Measurements from ENCODE around the gene C1QB.

Gene C1QB

DNA sequence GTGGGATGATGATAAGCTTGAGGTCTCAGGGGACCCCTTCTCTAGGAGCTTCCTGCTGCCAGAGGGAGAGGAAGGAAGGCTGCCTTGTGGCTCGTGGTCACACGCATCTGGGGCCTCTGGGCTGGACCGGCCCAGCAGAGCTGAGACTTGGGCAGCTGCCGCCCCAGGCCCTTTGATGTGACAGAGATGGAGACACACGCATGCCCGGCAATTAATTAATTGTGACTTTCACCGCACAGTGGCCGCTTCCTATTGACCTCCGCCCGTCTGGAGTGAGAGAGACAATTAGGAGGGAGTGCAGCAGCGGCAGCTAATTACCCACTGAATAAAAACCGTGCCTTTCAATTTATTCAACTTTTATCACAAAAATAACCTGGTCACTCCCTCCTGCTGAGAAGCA, 33.2 kb upstream of the C1QB start:
- DNase-seq (ENCODE audit: low read depth) = no peak
- no peak overlapping the region for H3K4me3 ChIP-seq (ENCODE audit: low read depth, low read length)
- TF ChIP-seq CTCF (IDR thresholded peaks at IDR 0.05; ENCODE audit: low read depth, low read length, missing control alignments) = no peak

- DNase-seq (ENCODE audit: low read depth) = no peak
- no peak for TF ChIP-seq CTCF (IDR thresholded peaks at IDR 0.05; ENCODE audit: low read depth, low read length, missing control alignments)
- no peak overlapping the region for H3K4me3 ChIP-seq (ENCODE audit: low read depth, low read length)
These were observed 31.3 kb upstream of the C1QB start for GRCh38 chr1:22621761-22622160.

- TF ChIP-seq CTCF (IDR thresholded peaks at IDR 0.05; ENCODE audit: low read depth, low read length, missing control alignments) = no peak
- DNase-seq (ENCODE audit: low read depth) = no peak
- no peak overlapping the region for H3K4me3 ChIP-seq (ENCODE audit: low read depth, low read length)
These were observed 27.6 kb upstream of the C1QB start for GRCh38 chr1:22625262-22625925.

- no peak for DNase-seq (ENCODE audit: low read depth)
- no peak for TF ChIP-seq CTCF (IDR thresholded peaks at IDR 0.05; ENCODE audit: low read depth, low read length, missing control alignments)
- H3K4me3 ChIP-seq (ENCODE audit: low read depth, low read length) = no peak overlapping the region
These were observed 26.5 kb upstream of the C1QB start for GRCh38 chr1:22626237-22627157.

- H3K4me3 ChIP-seq (ENCODE audit: low read depth, low read length) = no peak overlapping the region
- no peak for DNase-seq (ENCODE audit: low read depth)
- no peak for TF ChIP-seq CTCF (IDR thresholded peaks at IDR 0.05; ENCODE audit: low read depth, low read length, missing control alignments)
These were observed 25.7 kb upstream of the C1QB start for GRCh38 chr1:22627331-22627730.

GRCh38 chr1:22628698-22629444, 24.2 kb upstream of the C1QB start:
- no peak for TF ChIP-seq CTCF (IDR thresholded peaks at IDR 0.05; ENCODE audit: low read depth, low read length, missing control alignments)
- H3K4me3 ChIP-seq (ENCODE audit: low read depth, low read length) = no peak overlapping the region
- no peak for DNase-seq (ENCODE audit: low read depth)
